Keratinocyte (primary cell): ENCODE results near the gene CDKAL1.

Experiments
- CTCF ChIP-seq, 3 experiments: IDR thresholded peaks in 1 of 3; conservative IDR thresholded peaks in 1 of 3; optimal IDR thresholded peaks in 1 of 3; 2 replicates in 2 of 3; 3 replicates in 1 of 3; pipeline versions ENCODE3 to v1.5.1; 2011; ENCODE audit warnings: low read length in 3 of 3, mild to moderate bottlenecking in 3 of 3, moderate library complexity in 2 of 3, control low read depth in 1 of 3, inconsistent platforms in 1 of 3; ENCODE audit not compliant: insufficient read depth in 2 of 3; ENCODE audit errors: extremely low read depth in 1 of 3
- EZH2 ChIP-seq: IDR thresholded peaks from one replicate; pipeline ENCODE4 v1.6.1; 2012; ENCODE audit warnings: inconsistent platforms, mild to moderate bottlenecking, low read length, moderate library complexity

- TF ChIP-seq CTCF (optimal IDR thresholded peaks at IDR 0.05 in 1 of 3, IDR thresholded peaks at IDR 0.05 in 1 of 3, conservative IDR thresholded peaks at IDR 0.05 in 1 of 3; ENCODE audit: extremely low read depth in 1 of 3, insufficient read depth in 2 of 3, low read length in 3 of 3): no peak
- TF ChIP-seq EZH2: no peak
These were observed 736.5 kb downstream of the CDKAL1 start for GRCh38 chr6:21270636-21271201.
